Suppressor macrophage treated with lipopolysaccharide for 4 hours (primary cell): ENCODE results near the gene COX19.

Source experiments
- DNase-seq: peaks from one replicate; pipeline ENCODE4 v3.0.0-alpha.2; 2020

COX19 gene

GRCh38 chr7:990933-991728 is 15.8 kb upstream of the COX19 start:
- DNase-seq = no peak

- DNase-seq = no peak
Observed at GRCh38 chr7:990352-990932, 15.1 kb upstream of the COX19 start.

- no peak for DNase-seq
Observed at GRCh38 chr7:988963-989529, 13.7 kb upstream of the COX19 start.

GRCh38 chr7:988426-988911 is 13.1 kb upstream of the COX19 start:
- DNase-seq = no peak

GRCh38 chr7:987909-988308 is 12.6 kb upstream of the COX19 start:
- DNase-seq = no peak

- no peak for DNase-seq
Observed at GRCh38 chr7:986766-987751, 11.7 kb upstream of the COX19 start.

GRCh38 chr7:985915-986741 is 10.8 kb upstream of the COX19 start:
- DNase-seq = no peak

GRCh38 chr7:985127-985416 is 9.7 kb upstream of the COX19 start:
- no peak for DNase-seq

GRCh38 chr7:984361-985126 is 9.2 kb upstream of the COX19 start:
- no peak for DNase-seq

- DNase-seq = no peak
Observed at GRCh38 chr7:983616-984071, 8.3 kb upstream of the COX19 start.

GRCh38 chr7:983004-983615 is 7.8 kb upstream of the COX19 start, which contains the start of gene CYP2W1:
Gene CYP2W1 (plus strand): TSS chr7:983181. CDS start chr7:983212, 31 bp downstream.
- DNase-seq = no peak

- no peak for DNase-seq
Observed at GRCh38 chr7:982511-983003, 7.2 kb upstream of the COX19 start.

- no peak for DNase-seq
Observed at GRCh38 chr7:981793-982510, 6.6 kb upstream of the COX19 start.

- no peak for DNase-seq
Observed at GRCh38 chr7:979886-980571, 4.7 kb upstream of the COX19 start.

GRCh38 chr7:979151-979550 is 3.8 kb upstream of the COX19 start:
- DNase-seq = no peak

- DNase-seq = no peak
Observed at GRCh38 chr7:978416-979091, 3.2 kb upstream of the COX19 start.

- no peak for DNase-seq
Observed at GRCh38 chr7:978049-978346, 2.6 kb upstream of the COX19 start.

GRCh38 chr7:977326-978048 is 2.1 kb upstream of the COX19 start:
- DNase-seq = no peak
